ENCODE measurements around the gene C1orf159.
"Not testable (repeated sequence)": the region's sequence is repeated elsewhere in the genome, so short reads cannot be mapped to it uniquely, and the experiment has no call there.

C1orf159 gene

GRCh38 chr1:1060281-1061000 is 55.4 kb downstream of the C1orf159 start:
- no peaks in the 10 kb centered on the region; the same call in 1 of the 2 replicates for H3K36me3 ChIP-seq
- no peak for TF ChIP-seq CTCF (IDR thresholded peaks at IDR 0.05; ENCODE audit: low read depth, low read length)
- DNase-seq: no peak
- no peaks in the 10 kb centered on the region for H3K9me3 ChIP-seq (ENCODE audit: severe bottlenecking)
- peaks cover 17% of the 10 kb centered on the region for H3K27me3 ChIP-seq (ENCODE audit: insufficient read depth, low read depth, severe bottlenecking)
- no peak overlapping the region for H3K27ac ChIP-seq
- no peak overlapping the region for H3K4me3 ChIP-seq (ENCODE audit: low read depth, low read length)

DNA sequence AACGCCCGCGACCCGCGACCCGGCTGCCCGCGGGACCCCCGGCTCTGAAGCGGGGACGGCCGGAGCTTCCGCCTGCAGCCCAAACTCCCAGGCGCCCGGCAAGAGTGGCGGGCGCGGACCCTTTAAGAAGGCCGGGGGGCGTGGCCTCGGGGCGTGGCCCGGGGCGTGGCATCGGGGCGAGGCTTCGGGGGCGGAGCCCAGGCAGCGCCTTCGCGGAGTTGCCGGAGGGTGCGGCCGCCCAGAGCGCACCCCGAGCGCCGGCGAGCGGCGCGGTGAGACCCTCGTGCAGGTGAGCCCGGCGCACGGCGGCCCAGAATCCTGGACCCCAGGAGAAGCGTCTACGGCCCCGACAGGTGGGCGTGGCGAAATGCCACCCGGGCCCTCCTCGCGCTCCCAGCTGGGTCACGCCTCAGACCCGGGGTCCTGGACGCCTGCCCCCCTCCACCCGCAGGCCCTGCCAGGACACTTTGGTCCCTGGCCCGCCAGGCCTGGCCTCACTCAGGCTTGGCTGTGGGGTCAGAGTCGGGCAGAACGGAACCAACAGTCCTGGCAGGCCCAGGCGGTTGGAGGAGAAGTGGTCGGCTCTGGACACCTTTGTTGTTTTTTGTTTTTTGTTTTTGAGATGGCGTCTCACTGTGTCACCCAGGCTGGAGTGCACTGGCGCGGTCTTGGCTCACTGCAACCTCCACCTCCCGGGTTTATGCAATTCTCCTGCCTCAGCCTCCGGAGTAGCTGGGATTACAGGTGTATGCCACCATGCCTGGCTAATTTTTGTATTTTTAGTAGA is 56.2 kb downstream of the C1orf159 start:
- DNase-seq: peak; percentile 85
- H3K4me3 ChIP-seq (ENCODE audit: low read depth, low read length): peak overlapping the region; percentile 45
- H3K9me3 ChIP-seq (ENCODE audit: severe bottlenecking): no peaks in the 10 kb centered on the region
- peak overlapping the region; percentile 58 for H3K27ac ChIP-seq
- TF ChIP-seq CTCF (IDR thresholded peaks at IDR 0.05; ENCODE audit: low read depth, low read length): no peak
- peaks cover 17% of the 10 kb centered on the region for H3K27me3 ChIP-seq (ENCODE audit: insufficient read depth, low read depth, severe bottlenecking)
- H3K36me3 ChIP-seq: peaks cover 7% of the 10 kb centered on the region; the same call in 1 of the 2 replicates

DNA sequence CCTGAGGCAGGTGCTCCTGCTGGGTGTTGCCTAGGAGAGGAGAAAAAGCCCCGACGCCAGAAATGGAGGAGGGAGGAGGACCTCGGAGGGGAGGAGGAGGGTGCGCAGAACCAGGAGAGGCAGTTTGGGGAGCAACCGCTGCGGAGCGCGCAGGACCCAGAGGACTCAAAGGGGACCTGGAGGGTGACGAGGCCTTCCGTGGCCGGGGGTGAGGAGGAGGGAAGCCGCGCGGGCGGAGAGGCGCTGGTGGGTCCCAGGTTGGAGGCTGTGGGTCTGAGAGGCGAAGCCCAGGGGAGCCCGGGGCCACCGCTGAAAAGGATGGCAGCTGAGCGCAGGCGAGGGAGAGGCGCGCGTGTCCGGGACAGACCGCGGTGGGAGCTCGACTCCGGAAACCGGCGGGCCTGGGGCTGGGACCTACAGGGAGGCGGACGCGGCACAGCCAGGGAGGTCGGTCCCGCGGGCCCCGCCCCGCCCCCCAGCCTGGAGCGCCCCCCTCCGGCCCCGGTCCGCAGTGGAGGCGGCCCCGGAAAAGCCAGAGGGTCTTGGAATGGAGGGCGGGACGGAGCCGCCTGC is 56.9 kb downstream of the C1orf159 start:
- Histone ChIP-seq H3K9me3 (ENCODE audit: severe bottlenecking) (no peaks in the 10 kb centered on the region), H3K4me3 (ENCODE audit: low read depth, low read length) (peak overlapping the region; percentile 45), H3K36me3 (peaks cover 8% of the 10 kb centered on the region), H3K27ac (peak overlapping the region; percentile 58), H3K27me3 (ENCODE audit: insufficient read depth, low read depth, severe bottlenecking) (peaks cover 17% of the 10 kb centered on the region)
- TF ChIP-seq CTCF (IDR thresholded peaks at IDR 0.05; ENCODE audit: low read depth, low read length): peak; percentile 5; the same call in 1 of the 2 replicates
- DNase-seq: peak; percentile 61

DNA sequence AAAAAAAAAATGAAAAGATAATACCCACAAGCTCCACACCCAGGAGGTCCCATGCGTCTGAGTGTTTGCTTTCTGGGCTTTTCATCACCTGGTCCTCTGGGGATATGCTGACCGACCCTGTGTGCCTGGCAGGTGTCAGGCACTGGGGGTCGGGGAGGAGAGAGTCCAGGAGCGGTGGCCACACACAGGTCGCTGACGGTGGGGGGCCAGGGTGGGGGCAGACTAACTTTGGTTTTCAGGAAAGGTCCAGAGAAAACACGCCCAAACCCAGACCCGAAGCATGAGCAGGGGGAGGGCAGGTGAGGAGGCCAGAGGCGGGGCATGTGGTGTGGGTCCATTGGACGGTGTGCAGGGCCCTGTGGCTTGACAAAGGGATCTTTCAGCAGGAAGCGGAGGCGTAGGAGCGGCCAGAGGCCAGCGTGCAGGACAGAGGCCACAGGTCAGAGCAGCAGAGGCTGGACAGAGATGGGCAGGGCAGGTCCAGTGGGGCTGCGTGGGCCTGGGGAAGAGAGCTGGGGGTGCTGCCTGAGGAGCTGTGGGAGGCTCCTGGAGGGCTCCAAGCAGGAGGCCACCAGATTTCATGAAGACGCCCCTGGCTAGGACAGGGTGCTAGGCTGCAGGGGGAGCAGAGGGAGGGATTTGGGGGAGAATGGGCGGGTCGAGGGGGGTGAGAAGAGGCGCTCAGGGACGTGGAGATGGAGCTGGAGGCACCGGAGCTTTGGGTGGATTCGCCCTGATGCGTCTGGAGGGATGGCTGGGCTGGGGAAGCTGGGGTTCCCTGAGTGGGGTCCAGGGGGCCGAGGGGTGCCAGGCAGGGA is 57.6 kb downstream of the C1orf159 start:
- TF ChIP-seq CTCF (IDR thresholded peaks at IDR 0.05; ENCODE audit: low read depth, low read length): no peak
- Histone ChIP-seq H3K4me3 (ENCODE audit: low read depth, low read length) (peak overlapping the region; percentile 45), H3K36me3 (peaks cover 14% of the 10 kb centered on the region), H3K27ac (no peak overlapping the region), H3K9me3 (ENCODE audit: severe bottlenecking) (no peaks in the 10 kb centered on the region), H3K27me3 (ENCODE audit: insufficient read depth, low read depth, severe bottlenecking) (peaks cover 17% of the 10 kb centered on the region)
- DNase-seq: no peak

DNA sequence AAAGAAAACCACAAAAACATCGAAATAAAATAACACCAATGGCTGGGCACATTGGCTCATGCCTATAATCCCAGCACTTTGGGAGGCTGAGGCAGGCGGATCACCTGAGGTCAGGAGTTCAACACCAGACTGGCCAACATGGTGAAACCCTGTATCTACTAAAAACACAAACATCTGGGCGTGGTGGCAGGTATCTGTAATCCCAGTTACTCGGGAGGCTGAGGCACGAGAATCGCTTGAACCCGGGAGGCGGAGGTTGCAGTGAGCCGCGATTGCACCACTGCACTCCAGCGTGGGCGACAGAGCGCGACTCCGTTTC is 58.2 kb downstream of the C1orf159 start:
- H3K27me3 ChIP-seq (ENCODE audit: insufficient read depth, low read depth, severe bottlenecking): peaks cover 17% of the 10 kb centered on the region
- H3K27ac ChIP-seq; H3K9me3 ChIP-seq (ENCODE audit: severe bottlenecking); H3K4me3 ChIP-seq (ENCODE audit: low read depth, low read length); DNase-seq: not testable (repeated sequence)
- H3K36me3 ChIP-seq: peaks cover 14% of the 10 kb centered on the region
